Astrocyte of the spinal cord (primary cell): ENCODE measurements around the gene ASPRV1.

Experiments
- DNase-seq: peaks from one replicate; pipeline ENCODE4 v3.0.0; 2011; ENCODE audit warnings: low read depth, low spot score
- H3K4me3 ChIP-seq: 2 replicates; pipeline ENCODE4 v1.5.1; 2011; ENCODE audit warnings: low read depth, mild to moderate bottlenecking, low read length, moderate library complexity
- in situ Hi-C: cut with HindIII; loops from 2 replicates; pipeline ENCODE4 v1.10.0; 2017; ENCODE audit warnings: low sequenced_read_pairs
- TF ChIP-seq, protein P1 (sequence below): IDR thresholded peaks from 2 replicates; pipeline ENCODE4 v1.5.1; 2012; ENCODE audit warnings: low read depth, mild to moderate bottlenecking, low read length, inconsistent platforms

The ASPRV1 gene

GRCh38 chr2:69932596-69932922 lies 28.9 kb downstream of the ASPRV1 start:
- no peak overlapping the region for H3K4me3 ChIP-seq
- in situ Hi-C loops = no loop called here

DNA sequence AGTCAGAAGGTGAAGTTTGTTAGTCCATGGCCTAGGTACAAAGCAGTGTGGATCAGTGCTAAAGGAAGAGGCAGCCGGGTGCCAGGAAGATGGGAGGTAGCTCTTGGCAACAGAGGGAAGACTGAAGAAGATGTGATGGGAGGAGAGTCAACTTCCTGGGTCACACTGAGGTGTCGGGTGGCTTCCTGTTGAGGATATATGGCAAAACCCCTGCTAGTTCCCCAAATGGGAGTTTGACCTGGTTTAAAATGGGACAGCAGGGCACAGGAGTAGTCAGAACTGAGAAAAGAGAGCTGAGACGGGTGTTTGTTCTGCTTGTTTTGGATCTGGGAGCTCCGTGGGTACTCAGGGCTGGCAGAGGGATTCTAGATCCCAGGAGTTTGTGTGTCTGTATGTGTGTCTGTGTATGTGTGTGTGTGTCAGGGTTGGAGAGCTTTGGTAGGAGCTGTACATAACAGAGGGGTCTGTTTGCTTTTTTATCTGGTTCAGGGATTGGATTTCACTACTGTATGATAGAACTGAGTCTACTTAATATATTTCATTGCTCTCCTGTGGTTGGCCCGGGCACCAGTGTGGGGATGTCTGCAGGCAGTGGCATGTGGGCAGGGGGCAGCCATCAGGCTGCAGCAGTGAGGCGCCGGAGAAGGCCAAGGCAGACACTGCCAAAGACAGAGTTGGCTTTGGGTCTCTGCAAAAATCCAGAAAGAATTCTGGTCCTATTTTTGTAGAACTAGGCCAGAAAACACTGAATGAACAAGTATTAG lies 29.4 kb downstream of the ASPRV1 start:
- no peak for DNase-seq
- TF ChIP-seq, protein P1, sequence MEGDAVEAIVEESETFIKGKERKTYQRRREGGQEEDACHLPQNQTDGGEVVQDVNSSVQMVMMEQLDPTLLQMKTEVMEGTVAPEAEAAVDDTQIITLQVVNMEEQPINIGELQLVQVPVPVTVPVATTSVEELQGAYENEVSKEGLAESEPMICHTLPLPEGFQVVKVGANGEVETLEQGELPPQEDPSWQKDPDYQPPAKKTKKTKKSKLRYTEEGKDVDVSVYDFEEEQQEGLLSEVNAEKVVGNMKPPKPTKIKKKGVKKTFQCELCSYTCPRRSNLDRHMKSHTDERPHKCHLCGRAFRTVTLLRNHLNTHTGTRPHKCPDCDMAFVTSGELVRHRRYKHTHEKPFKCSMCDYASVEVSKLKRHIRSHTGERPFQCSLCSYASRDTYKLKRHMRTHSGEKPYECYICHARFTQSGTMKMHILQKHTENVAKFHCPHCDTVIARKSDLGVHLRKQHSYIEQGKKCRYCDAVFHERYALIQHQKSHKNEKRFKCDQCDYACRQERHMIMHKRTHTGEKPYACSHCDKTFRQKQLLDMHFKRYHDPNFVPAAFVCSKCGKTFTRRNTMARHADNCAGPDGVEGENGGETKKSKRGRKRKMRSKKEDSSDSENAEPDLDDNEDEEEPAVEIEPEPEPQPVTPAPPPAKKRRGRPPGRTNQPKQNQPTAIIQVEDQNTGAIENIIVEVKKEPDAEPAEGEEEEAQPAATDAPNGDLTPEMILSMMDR = no peak
- in situ Hi-C loops = no loop called here
- no peak overlapping the region for H3K4me3 ChIP-seq

More at GRCh38 chr2:69932596-69932922, 28.9 kb downstream of the ASPRV1 start:
- TF ChIP-seq, protein P1 = no peak
- no peak for DNase-seq

- H3K4me3 ChIP-seq = no peak overlapping the region
- in situ Hi-C loops = no loop called here
- TF ChIP-seq, protein P1 = no peak
- no peak for DNase-seq
Observed at GRCh38 chr2:69926849-69927515, 34.4 kb downstream of the ASPRV1 start.

DNA sequence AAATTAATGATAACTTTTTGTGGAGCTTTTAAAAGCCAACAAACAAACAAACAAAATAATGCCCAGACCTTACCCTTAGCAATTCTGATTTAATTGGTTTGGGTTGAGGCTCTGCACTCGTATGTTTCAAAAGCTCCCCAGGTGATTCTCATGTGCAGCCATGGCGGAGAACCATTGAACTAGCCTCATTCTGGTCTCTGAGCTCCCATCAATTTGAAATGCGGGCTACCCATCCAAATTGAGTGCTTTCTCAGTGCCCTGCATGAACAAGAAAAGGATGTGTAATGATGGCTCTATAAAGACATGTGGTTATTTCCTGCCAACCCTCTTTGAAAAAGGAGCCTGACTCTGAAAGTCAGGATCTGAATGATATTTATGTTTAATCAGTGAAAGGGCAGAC lies 38.3 kb downstream of the ASPRV1 start:
- no peak overlapping the region for H3K4me3 ChIP-seq
- no peak for DNase-seq
- TF ChIP-seq, protein P1 = no peak
- in situ Hi-C loops = no loop called here

GRCh38 chr2:69918401-69918800 lies 43.0 kb downstream of the ASPRV1 start:
- in situ Hi-C loops = no loop called here
- TF ChIP-seq, protein P1 = no peak
- no peak for DNase-seq
- H3K4me3 ChIP-seq = no peak overlapping the region

GRCh38 chr2:69917852-69918251 lies 43.6 kb downstream of the ASPRV1 start:
- H3K4me3 ChIP-seq = no peak overlapping the region
- in situ Hi-C loops = no loop called here
- DNase-seq = peak; percentile 87
- TF ChIP-seq, protein P1 = no peak
